Activated T-cell treated with anti-CD3 and anti-CD28 coated beads for 24 hours (primary cell): ENCODE results near the gene BRICD5.

Experiments
- DNase-seq: peaks from one replicate; pipeline ENCODE4 v3.0.0-alpha.2; 2020; ENCODE audit warnings: low read depth

The BRICD5 gene

GRCh38 chr16:2199095-2199494 lies 11.6 kb downstream of the BRICD5 start:
- no peak for DNase-seq

- no peak for DNase-seq
Measured at GRCh38 chr16:2198283-2198682, 12.4 kb downstream of the BRICD5 start.

- no peak for DNase-seq
Measured at GRCh38 chr16:2197765-2198164, 12.9 kb downstream of the BRICD5 start.

- no peak for DNase-seq
Measured at GRCh38 chr16:2196981-2197511, 13.6 kb downstream of the BRICD5 start.

- no peak for DNase-seq
Measured at GRCh38 chr16:2196162-2196980, 14.3 kb downstream of the BRICD5 start, which contains the start of gene CASKIN1. TSS of gene CASKIN1 (minus strand) at chr16:2196605. CDS start at chr16:2196432, 173 bp downstream.

GRCh38 chr16:2195322-2196161 lies 15.1 kb downstream of the BRICD5 start:
- no peak for DNase-seq

- no peak for DNase-seq
Measured at GRCh38 chr16:2194852-2195321, 15.8 kb downstream of the BRICD5 start.

GRCh38 chr16:2194166-2194834 lies 16.4 kb downstream of the BRICD5 start:
- no peak for DNase-seq

- DNase-seq = no peak
Measured at GRCh38 chr16:2191446-2191706, 19.3 kb downstream of the BRICD5 start.

- DNase-seq = no peak
Measured at GRCh38 chr16:2190659-2191445, 19.8 kb downstream of the BRICD5 start.

GRCh38 chr16:2190002-2190658 lies 20.5 kb downstream of the BRICD5 start:
- no peak for DNase-seq

- no peak for DNase-seq
Measured at GRCh38 chr16:2189252-2189893, 21.3 kb downstream of the BRICD5 start.

GRCh38 chr16:2188395-2188794 lies 22.3 kb downstream of the BRICD5 start:
- no peak for DNase-seq

- DNase-seq = no peak
Measured at GRCh38 chr16:2187212-2187611, 23.5 kb downstream of the BRICD5 start.

- no peak for DNase-seq
Measured at GRCh38 chr16:2186505-2186904, 24.2 kb downstream of the BRICD5 start.

GRCh38 chr16:2186064-2186463 lies 24.6 kb downstream of the BRICD5 start:
- DNase-seq = no peak

GRCh38 chr16:2184962-2185361 lies 25.7 kb downstream of the BRICD5 start:
- no peak for DNase-seq

GRCh38 chr16:2184346-2184745 lies 26.3 kb downstream of the BRICD5 start:
- DNase-seq = no peak

- no peak for DNase-seq
Measured at GRCh38 chr16:2183671-2184070, 27.0 kb downstream of the BRICD5 start.

- no peak for DNase-seq
Measured at GRCh38 chr16:2181952-2182351, 28.7 kb downstream of the BRICD5 start.
